SK-N-SH treated with all-trans-retinoic acid at 6 μM for 48 hours (cell line): ENCODE data around the gene PTP4A2.

Experiments used
- ARNTL ChIP-seq: fragments of 450-650 bp; formaldehyde crosslinking; IDR thresholded peaks from 2 replicates; pipeline ENCODE4 v1.5.0; 2020; ENCODE audit warnings: low read depth, mild to moderate bottlenecking, moderate library complexity, borderline replicate concordance
- CSDC2 ChIP-seq: fragments of 250-450 bp; sonication (Bioruptor Pico); IDR thresholded peaks from 2 replicates; pipeline ENCODE4 v1.5.0; 2020; ENCODE audit warnings: mild to moderate bottlenecking, moderate library complexity
- ISL1 ChIP-seq: fragments of 250-450 bp; sonication (Bioruptor Pico); IDR thresholded peaks from 2 replicates; pipeline ENCODE4 v2.1.2; 2022; ENCODE audit warnings: mild to moderate bottlenecking, moderate library complexity
- OSR1 ChIP-seq: fragments of 250-450 bp; sonication (Bioruptor Pico); IDR thresholded peaks from 2 replicates; pipeline ENCODE4 v1.8.0; 2022; ENCODE audit warnings: moderate library complexity, mild to moderate bottlenecking, inconsistent platforms
- PPARA ChIP-seq: fragments of 250-450 bp; sonication (Bioruptor Pico); IDR thresholded peaks from 2 replicates; pipeline ENCODE4 v1.5.0; 2020; ENCODE audit warnings: mild to moderate bottlenecking, borderline replicate concordance
- RARB ChIP-seq: fragments of 250-450 bp; sonication (Bioruptor Pico); IDR thresholded peaks from 2 replicates; pipeline ENCODE4 v1.8.0; 2021; ENCODE audit warnings: mild to moderate bottlenecking, moderate library complexity
- SNAI2 ChIP-seq: fragments of 250-450 bp; sonication (Bioruptor Pico); IDR thresholded peaks from 2 replicates; pipeline ENCODE4 v1.5.0; 2020; ENCODE audit warnings: mild to moderate bottlenecking, moderate library complexity
- TCF4 ChIP-seq: fragments of 250-450 bp; sonication (Bioruptor Pico); IDR thresholded peaks from 2 replicates; pipeline ENCODE4 v1.8.0; 2021; ENCODE audit warnings: mild to moderate bottlenecking, moderate library complexity, borderline replicate concordance
- ZC3H10 ChIP-seq: fragments of 250-450 bp; sonication (Bioruptor Pico); IDR thresholded peaks from 2 replicates; pipeline ENCODE4 v1.5.1; 2021; ENCODE audit warnings: mild to moderate bottlenecking, moderate library complexity
- ZFP30 ChIP-seq: fragments of 450-650 bp; formaldehyde crosslinking; IDR thresholded peaks from 2 replicates; pipeline ENCODE4 v1.5.0; 2022; ENCODE audit warnings: mild to moderate bottlenecking, moderate library complexity
- ZNF565 ChIP-seq: fragments of 450-650 bp; formaldehyde crosslinking; conservative IDR thresholded peaks from 2 replicates; pipeline ENCODE4 v1.5.0; 2020; ENCODE audit warnings: low read depth, mild to moderate bottlenecking, moderate library complexity
- TF ChIP-seq, protein P1 (sequence below): fragments of 250-450 bp; sonication (Bioruptor Pico); IDR thresholded peaks from 2 replicates; pipeline ENCODE4 v1.5.1; 2020; ENCODE audit warnings: low read depth, mild to moderate bottlenecking, moderate library complexity
- TF ChIP-seq, protein P2 (sequence below): fragments of 250-450 bp; sonication (Bioruptor Pico); IDR thresholded peaks from 2 replicates; pipeline ENCODE4 v1.8.0; 2020; ENCODE audit warnings: mild to moderate bottlenecking, moderate library complexity, borderline replicate concordance

DNA sequence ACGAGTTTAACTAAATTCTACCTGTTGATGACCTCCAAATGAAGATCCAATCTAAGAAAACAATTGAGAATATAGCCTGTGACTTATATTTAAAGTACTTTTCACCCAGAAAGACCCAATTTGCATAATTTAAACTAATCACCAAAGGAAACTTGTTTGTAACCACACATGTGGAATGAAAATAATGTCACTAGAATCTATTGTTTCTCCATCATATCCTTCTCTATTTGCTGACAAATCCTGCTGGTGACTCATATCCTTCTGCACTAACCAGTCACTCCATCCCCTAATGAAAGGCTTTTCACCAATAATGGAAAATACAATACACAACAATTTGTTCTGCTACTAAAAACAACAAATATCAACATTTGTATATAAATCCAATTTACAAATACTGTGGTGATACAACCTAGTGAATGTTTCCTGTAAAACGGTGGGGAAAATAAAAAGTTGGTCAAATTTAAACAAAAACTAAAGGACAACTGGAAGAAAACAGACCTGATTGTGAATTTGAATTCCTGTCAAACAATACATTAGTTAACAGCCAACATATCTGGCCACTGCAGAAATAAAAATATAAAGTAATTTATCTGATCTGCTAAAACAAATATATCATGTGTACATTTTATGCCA, 6.5 kb downstream of the PTP4A2 start:
- TF ChIP-seq TCF4, result no peak
- TF ChIP-seq OSR1 (CRISPR knock-in tag), result no peak
- TF ChIP-seq ARNTL (CRISPR knock-in tag), result no peak
- TF ChIP-seq ZNF565 (CRISPR knock-in tag), result no peak
- TF ChIP-seq SNAI2 (CRISPR knock-in tag), result no peak
- TF ChIP-seq ZC3H10, result no peak
- no peak for TF ChIP-seq ZFP30 (CRISPR knock-in tag)
- TF ChIP-seq, protein P1, sequence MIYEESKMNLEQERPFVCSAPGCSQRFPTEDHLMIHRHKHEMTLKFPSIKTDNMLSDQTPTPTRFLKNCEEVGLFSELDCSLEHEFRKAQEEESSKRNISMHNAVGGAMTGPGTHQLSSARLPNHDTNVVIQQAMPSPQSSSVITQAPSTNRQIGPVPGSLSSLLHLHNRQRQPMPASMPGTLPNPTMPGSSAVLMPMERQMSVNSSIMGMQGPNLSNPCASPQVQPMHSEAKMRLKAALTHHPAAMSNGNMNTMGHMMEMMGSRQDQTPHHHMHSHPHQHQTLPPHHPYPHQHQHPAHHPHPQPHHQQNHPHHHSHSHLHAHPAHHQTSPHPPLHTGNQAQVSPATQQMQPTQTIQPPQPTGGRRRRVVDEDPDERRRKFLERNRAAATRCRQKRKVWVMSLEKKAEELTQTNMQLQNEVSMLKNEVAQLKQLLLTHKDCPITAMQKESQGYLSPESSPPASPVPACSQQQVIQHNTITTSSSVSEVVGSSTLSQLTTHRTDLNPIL (CRISPR knock-in tag), result no peak
- no peak; the same call in 1 of the 2 replicates for TF ChIP-seq ISL1 (CRISPR knock-in tag)
- TF ChIP-seq, protein P2, sequence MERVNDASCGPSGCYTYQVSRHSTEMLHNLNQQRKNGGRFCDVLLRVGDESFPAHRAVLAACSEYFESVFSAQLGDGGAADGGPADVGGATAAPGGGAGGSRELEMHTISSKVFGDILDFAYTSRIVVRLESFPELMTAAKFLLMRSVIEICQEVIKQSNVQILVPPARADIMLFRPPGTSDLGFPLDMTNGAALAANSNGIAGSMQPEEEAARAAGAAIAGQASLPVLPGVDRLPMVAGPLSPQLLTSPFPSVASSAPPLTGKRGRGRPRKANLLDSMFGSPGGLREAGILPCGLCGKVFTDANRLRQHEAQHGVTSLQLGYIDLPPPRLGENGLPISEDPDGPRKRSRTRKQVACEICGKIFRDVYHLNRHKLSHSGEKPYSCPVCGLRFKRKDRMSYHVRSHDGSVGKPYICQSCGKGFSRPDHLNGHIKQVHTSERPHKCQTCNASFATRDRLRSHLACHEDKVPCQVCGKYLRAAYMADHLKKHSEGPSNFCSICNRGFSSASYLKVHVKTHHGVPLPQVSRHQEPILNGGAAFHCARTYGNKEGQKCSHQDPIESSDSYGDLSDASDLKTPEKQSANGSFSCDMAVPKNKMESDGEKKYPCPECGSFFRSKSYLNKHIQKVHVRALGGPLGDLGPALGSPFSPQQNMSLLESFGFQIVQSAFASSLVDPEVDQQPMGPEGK (CRISPR knock-in tag), result no peak
- TF ChIP-seq PPARA, result no peak
- TF ChIP-seq CSDC2 (CRISPR knock-in tag), result no peak
- no peak for TF ChIP-seq RARB
